HG02885 (cell line): ENCODE measurements around the gene ST7.

Experiments
- ATAC-seq: cut with Tn5 transposase; IDR thresholded peaks from one replicate; pipeline ENCODE4 v1.9.1; 2021; ENCODE audit warnings: mild to moderate bottlenecking; ENCODE audit not compliant: unreplicated experiment, poor library complexity

Gene ST7

DNA sequence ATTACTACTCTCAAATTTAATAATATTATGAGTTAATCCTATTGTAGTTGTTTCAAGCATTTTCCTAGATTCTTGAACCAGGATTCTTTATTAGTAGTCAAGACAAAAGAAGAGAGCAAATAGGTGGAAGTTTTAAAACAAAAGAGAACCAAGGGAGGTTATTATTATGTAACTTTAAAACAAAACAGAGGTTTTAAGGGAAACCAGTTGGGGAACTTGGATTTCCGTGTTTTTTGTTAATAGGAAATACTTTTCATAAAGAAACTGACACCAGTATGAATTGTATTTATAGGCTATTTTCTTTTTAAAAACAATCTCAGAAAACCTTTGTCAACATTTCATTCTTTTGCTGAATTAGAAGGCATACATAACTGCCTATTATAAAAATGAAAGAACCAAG is 185.7 kb downstream of the ST7 start:
- no peak for ATAC-seq

- no peak for ATAC-seq
These were observed 186.2 kb downstream of the ST7 start for GRCh38 chr7:117139397-117139984.

DNA sequence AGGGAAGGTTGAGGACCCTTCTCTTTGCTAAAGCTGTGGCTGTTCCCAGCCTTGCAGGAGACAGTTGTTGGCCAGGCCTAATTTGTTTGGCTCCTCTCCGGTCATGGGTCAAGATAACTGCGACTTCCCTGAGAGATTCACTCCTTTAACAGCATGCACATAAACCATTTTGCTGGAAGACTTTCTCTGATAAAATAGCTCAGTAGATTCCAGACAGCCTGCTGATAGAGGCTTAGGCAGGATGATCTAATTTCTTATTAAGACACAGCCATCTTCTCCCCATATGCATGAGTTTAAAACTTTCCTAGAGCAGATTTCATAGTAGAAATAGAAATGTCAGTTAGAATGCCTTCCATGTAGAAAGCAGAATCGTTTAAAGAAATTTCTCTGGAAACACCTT is 187.6 kb downstream of the ST7 start:
- ATAC-seq = no peak

DNA sequence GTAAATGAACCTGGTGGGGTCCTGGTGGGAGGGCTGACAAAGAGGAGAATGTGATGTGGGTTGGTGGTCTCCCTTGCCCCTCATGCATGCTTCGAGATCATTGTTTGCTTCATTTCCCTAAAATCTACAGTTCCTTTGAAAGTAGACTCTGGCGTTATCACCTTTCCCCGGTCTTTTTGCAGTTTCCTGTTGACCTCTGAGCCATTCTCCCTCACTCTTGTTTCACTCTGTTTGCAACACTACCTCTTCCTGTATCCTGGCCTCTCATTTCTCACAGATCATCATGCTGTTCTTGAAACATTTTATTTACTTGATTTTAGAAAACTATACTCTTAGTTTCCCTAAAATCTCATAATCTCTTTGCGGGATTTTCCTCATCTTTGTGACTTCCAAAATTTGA is 189.8 kb downstream of the ST7 start:
- no peak for ATAC-seq

GRCh38 chr7:117143580-117143979 is 190.3 kb downstream of the ST7 start:
- no peak for ATAC-seq

DNA sequence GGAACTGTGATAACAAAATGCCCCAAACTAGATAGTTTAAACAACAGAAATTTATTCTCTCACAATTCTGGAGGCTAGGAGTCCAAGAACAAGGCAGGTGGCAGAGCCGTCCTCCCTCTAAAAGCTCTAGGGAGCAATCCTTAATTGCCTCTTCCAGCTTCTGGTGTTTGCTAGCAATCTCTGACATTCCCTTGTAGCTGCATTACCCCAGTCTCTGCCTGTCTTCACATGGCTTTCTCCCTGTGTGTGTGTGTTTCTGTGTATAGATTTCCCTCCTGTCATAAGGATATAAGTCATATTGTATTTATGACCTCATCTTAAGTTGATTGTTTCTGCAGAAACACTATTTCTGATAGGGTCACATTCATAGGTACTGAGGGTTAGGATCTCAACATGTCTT is 192.0 kb downstream of the ST7 start:
- no peak for ATAC-seq

DNA sequence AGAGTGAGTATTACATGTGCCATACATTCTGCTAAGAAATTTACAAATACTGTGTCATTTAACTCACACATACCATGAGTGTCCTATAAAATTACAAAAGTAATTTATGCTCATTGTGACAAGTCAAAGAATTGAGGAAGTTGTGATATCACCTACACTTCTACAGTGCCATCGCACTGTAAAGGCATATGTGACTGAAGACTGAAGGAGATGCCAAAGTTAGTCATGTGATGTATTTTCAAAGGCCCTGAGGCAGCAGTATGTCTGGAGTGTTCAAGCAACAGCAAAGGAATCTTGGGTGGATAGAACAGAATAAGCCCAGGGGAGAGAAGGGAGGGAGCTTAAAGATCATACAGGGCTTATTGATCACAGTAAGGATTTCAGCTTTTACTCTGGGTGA is 192.8 kb downstream of the ST7 start:
- ATAC-seq = no peak

DNA sequence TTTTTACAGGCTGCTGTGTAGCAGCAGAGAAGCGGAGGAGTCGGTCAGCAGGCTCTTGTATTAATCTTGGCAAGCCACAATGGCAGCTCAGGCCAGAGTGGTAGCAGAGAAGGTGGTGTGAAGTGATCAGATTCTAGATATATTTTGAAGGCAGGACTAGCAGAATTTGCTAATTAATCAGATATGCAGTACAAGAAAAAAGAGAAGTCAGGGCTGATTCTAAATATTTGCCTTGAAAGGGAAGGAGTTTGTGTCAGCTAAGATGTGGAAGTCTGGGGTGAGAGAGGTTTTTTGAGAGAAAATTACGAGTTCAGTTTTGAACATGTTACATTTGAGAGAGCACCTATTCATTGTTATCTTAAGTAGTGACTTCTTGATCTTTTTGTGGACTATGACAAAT is 193.2 kb downstream of the ST7 start:
- no peak for ATAC-seq

DNA sequence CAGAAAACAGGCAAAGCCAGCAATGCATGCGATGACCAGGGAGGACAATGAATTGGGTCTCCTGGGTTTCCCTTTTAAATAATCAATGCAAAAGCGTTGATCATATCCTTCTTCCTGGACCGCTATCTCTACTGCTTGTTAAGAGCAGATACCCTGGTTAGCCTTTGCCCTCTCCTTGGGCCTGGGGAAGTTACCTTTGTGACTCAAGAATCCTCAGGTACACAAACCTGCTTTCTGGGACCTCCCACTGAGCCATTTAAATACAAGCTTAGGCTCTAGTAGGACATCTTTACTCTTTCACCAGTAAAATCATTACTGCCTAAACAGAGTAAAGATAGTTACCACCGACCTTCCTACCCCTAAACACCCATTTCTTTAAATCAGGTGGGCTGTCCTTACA is 195.7 kb downstream of the ST7 start:
- no peak for ATAC-seq

DNA sequence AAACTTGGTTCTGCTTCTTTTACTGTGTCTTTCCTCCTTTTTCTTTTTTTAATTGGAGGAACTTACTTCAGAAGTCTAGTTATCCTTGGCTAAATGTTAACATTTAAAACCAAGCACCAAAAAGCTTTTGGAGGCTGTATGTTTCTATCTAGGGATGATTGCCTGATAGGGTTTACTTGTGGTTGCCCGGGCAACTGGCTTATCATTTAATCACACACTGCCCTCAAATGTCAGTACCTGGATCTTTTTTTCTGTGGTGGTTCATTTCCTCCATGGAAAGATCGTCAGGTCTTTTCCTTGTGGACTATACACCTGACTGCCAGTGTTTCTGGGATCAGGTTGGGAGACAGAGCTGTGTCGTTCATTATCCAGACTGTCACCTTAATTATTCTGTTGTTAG is 196.4 kb downstream of the ST7 start:
- ATAC-seq = no peak

- ATAC-seq = no peak
These were observed 199.1 kb downstream of the ST7 start for GRCh38 chr7:117152213-117153007.

DNA sequence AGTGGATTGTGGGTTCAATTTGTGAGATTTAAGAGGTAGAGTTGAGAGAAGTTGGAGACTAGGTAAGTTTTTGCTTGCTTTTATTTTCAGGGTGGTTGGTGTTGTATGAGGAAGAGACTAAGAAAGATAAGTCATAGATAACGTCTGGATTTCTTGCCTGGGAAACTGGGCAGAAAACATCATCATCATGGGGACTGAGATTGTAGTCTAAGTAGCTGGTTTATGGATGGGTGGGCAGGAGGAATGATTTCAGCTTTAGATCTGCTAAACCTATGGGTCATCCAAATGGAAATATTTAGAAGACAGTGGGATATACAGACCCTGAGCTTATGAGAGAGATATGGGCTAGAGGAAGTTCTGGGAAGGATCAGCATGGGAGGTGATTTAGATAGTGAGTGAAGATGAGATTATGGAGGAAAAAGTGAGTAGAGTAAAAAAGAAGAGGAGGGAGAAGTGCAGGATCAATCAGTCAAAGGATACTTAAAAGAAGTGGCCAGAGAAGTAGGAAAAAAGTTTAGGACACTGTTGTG is 199.8 kb downstream of the ST7 start:
- ATAC-seq = no peak

- no peak for ATAC-seq
These were observed 201.4 kb downstream of the ST7 start for GRCh38 chr7:117154721-117155120.

DNA sequence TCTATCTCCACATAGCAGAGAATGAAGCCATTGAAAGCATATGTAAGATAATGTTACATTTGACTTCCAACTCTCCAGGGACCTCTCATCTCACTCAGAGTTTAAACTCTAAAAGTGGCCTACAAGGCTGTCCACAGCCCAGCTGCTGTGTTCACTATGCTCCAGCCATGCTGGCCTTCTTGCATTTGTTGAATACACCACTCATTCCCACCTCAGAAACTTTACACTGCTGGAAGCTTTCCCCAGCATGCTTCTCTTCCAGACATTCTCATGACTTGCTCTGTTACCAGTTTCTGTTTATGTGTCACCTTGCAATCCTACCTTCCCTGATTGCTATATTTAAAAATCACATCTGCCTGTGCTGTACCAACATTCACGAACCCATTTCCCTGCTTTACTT is 202.4 kb downstream of the ST7 start:
- ATAC-seq = no peak

DNA sequence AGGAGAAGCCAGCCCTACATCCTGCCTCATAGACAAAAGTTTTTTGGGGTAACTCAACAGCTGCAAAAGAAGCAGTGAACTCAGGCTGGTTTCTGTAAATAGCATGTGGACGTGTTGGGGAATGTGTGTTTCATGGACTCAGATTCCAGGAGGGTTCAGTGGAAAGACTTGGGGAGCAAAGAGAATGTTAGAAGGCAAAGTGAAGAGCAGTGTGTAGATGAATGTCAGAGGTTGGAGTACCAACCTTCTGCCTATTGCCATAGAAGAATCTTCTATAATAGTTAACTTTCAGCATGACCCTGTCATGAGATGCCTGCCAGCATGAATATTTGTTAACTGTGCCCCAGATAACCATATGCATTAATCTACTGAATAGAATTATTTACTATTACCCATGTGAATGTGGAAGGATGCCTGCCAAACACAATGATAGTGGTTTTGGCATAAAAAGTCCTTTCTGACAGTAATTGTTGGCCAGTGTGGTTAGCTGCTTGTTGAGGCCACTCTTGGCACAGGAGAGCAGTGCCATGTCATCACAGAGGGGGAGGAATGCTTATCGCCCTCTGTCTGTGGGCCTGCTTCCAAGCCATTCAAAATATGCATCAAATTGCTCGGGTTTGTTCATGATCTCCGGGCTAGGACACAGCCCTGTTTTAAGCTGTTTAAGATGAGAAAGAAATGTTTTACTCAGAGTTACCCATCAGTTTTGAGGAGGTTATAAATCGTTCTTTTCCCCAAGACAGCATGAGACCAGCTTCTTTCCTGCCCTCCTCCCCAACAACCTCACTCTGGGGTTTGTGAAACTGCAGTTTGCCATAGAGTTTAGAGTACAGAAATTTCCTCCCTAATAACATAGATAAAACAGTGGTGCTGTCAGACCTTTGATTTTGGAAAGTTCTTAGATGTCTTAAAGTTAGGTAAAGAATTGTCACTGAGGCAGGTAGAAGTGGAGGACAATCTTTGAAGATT is 204.2 kb downstream of the ST7 start:
- no peak for ATAC-seq

DNA sequence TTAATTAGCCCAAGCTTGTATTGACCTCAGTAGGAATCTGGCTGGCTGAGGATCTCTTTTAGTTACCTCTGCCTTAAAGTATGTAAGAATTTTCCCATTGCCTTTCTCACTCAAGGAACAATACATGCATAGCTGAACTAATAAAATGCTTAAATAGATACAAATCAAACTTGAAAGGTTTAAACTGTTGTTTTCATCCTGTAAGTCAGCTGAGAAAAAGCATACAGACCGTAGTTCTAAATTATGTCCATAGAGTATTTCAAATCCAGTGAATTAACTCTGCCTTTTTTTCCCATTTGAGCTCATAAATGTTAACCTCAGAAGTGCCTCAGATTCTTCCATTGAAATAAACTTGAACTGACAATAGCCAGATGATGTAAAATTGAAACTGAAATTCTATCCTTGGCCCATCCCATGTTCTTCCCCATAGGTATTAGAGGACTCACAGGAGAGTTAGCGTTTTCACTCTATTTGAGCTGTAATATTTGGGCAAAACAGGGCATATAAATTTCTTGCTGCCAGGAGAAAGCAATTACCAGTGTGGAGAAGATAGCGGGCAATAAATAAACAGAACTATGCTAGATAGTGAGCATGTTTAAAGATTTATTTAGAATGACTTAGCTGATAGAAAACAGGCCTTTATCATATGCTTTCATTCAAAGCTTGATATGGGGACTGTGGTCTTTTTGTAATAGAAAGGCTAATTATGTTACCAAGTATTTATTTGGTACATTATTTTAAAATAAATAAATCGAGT is 205.8 kb downstream of the ST7 start:
- no peak for ATAC-seq

DNA sequence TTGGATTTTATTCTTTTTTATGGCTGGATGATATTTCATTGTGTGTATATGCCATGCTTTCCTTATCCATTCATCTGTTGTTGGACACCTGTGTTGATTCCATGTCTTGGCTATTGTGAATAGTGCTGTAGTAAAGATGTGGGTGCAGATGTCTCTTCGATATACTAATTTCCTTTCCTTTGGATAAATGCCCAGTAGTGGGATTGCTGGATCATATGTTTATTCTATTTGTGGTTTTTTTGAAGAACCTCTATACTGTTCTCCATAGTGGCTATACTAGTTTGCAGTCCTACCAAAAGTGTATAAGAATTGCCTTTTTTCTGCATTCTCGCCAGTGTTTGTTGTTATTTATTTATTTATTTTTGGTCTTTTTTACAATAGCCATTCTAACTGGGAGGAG is 209.8 kb downstream of the ST7 start:
- ATAC-seq = no peak

DNA sequence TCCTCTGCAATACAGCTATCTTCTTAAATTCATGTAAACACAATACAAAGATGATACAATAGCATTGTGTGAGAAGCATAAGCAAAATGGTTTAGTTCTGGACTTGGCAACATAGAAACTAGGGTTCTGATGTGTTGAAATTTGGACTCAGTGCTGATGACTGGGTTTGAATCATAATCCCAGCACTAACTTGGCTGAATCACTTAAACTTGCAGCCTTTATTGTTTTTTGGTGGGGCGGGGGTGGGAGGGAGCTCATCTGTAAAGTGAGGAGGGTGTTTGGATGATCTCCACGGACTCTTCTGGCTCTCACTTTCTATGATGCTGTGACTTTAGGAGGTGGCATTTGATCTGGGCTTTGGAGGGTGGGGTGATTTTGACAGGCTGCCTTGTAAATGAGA is 211.3 kb downstream of the ST7 start:
- ATAC-seq = no peak

GRCh38 chr7:117165656-117166055 is 212.4 kb downstream of the ST7 start:
- no peak for ATAC-seq

DNA sequence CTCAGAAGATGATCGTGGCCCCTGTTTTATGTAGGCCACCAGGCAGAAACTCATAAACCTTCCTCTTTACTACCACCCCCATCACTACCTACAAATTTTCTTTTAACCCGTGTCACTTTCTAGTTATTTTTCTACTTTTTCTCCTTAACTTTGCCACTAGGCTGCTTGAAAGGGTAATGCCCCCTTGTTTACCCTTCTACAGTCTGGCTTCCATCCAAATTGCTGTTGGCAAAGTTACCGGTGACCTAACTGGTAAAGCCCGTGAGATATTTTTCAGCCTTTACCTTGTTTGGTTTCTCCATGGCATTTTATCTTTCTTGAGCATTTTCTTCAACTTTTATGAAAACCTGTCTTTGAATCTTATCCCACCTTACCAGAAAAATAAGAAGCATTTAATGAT is 216.6 kb downstream of the ST7 start:
- no peak for ATAC-seq
